HG02759 (cell line): Measurements from ENCODE around the gene PLIN3.
"Not testable (repeated sequence)": the region's sequence is repeated elsewhere in the genome, so short reads cannot be mapped to it uniquely, and the experiment has no call there.

ENCODE experiments used
- ATAC-seq: cut with Tn5 transposase; IDR thresholded peaks from one replicate; pipeline ENCODE4 v1.9.1; 2021; ENCODE audit warnings: mild to moderate bottlenecking, moderate library complexity; ENCODE audit not compliant: unreplicated experiment

PLIN3 gene

GRCh38 chr19:4814625-4815425 lies 52.6 kb downstream of the PLIN3 start:
- no peak for ATAC-seq

GRCh38 chr19:4811328-4812131 lies 55.9 kb downstream of the PLIN3 start:
- no peak for ATAC-seq

DNA sequence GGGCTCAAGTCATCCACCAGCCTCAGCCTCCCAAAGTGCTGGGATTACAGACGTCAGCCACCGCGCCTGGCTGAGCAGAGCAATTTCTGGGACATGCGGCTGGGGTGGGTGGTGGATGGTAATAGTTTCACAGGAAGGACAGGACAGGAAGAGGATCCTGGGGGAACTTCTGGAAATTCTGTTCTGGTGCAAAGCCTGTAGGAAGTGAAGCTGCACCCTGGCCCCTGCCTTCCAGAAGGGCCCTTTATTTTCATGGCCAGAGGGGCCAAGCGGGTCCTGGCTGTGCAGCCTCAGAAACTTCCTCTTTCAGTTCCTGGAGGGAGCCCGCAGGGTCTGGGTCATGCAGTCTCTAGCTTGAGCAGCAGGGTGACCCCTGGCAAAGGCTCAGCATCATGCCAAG lies 60.3 kb downstream of the PLIN3 start:
- ATAC-seq = no peak

DNA sequence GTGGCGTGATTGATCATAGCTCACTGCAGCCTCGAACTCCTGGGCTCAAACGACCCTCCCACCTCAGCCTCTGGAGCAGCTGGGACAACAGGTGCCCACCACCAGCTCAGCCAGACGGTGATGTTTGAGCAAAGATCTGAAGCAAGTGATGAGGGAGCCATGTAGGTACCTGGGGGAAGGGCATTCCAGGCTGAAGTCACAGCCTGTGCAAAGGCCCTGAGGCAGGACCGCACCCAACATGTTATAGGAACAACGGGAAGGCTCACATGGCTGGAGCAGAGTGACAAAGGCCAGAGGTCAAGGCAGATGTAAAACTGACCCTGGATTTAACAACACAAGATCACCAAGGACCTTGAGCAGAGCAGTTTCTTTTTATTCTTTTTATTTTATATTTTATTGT lies 61.1 kb downstream of the PLIN3 start:
- no peak for ATAC-seq

DNA sequence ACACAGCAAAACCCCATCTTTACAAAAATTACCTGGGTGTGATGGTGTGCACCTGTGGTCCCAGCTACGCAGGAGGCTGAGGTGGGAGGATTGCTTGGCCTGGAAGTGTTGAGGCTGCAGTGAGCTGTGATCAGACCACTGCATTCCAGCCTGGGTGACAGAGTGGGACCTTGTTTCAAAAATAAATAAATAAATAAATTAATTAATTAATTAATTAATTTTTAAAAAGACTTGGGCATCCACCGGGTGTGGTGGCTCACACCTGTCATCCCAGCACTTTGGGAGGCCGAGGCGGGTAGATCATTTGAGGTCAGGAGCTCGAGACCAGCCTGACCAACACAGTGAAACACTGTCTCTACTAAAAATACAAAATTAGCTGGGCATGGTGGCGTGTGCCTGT lies 62.3 kb downstream of the PLIN3 start:
- not testable (repeated sequence) for ATAC-seq

GRCh38 chr19:4803736-4804695 lies 63.5 kb downstream of the PLIN3 start:
- no peak for ATAC-seq

DNA sequence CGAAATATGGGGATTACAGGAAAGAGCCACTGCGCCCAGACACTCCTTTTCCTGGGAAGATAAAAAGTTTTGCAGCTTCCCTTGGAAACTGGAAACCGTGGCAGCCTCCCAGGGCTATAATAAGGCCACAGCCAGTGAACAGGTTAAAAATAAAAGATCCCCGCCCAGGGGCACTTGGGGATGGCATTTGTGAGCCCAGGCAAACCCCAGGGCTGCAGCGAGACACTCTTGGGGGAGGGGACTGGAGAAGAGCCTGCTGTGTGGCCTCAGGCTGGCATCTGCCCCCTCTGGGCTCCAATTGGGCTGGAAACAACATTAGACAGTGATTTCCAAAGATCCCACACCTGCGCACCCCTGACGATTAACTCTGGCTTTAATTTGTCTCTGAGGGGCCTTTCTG lies 64.8 kb downstream of the PLIN3 start:
- ATAC-seq = no peak

- no peak for ATAC-seq
These were observed 66.3 kb downstream of the PLIN3 start for GRCh38 chr19:4801085-4801619.

DNA sequence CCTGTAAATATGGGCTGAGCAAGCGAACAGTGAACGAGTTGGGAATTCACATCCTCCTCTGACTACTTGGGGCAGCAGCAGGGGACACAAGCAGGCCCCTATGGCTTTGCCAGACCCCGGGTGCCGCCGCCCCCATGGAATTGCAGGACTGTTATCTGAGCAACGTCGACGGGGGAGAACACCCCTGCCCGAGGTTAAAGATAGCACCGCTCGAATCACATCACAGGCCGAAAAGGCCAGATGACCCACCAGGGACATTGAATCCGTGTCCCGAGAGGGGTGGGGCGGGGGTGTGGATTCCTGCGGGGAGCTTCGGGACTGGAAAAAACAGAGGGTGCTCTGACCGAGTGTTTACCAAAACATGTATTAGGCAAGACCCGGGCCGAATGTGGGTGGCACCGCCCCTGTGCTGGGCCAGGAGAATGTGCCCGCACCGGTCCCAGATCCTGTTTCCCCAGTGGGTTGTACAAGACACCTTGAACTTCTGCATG lies 66.8 kb downstream of the PLIN3 start:
- no peak for ATAC-seq

DNA sequence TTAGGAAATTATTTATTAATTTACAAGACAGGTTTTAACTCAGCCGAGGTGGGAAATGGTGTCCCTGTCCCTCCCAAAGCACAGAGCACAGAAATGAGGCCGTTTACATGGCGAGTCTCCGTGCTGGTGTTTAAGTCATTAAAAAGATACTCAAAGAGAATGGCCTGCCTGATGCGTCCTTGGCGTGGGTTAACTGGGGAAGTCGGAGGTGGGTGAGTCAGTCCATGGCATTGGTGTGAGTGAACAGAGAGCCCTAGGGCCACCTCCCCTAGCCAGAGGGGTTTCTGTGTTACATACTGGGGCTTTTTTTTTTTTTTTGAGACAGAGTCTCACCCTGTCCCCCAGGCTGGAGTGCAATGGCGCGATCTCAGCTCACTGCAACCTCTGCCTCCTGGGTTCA lies 72.1 kb downstream of the PLIN3 start:
- ATAC-seq = no peak

GRCh38 chr19:4794971-4795370 lies 72.5 kb downstream of the PLIN3 start:
- no peak for ATAC-seq

DNA sequence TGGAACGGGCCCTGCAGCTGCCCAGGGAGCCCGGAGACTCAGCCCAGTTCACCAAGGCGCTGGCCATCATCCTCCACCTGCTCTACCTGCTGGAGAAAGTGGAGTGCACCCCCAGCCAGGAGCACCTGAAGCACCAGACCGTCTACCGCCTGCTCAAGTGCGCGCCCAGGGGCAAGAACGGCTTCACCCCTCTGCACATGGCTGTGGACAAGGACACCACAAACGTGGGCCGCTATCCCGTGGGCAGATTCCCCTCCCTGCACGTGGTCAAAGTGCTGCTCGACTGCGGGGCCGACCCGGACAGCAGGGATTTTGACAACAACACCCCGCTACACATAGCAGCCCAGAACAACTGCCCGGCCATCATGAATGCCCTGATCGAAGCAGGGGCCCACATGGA lies 74.2 kb downstream of the PLIN3 start:
- not testable (repeated sequence) for ATAC-seq

GRCh38 chr19:4792866-4793195 lies 74.6 kb downstream of the PLIN3 start:
- not testable (repeated sequence) for ATAC-seq

GRCh38 chr19:4792019-4792865 lies 75.2 kb downstream of the PLIN3 start:
- not testable (repeated sequence) for ATAC-seq

DNA sequence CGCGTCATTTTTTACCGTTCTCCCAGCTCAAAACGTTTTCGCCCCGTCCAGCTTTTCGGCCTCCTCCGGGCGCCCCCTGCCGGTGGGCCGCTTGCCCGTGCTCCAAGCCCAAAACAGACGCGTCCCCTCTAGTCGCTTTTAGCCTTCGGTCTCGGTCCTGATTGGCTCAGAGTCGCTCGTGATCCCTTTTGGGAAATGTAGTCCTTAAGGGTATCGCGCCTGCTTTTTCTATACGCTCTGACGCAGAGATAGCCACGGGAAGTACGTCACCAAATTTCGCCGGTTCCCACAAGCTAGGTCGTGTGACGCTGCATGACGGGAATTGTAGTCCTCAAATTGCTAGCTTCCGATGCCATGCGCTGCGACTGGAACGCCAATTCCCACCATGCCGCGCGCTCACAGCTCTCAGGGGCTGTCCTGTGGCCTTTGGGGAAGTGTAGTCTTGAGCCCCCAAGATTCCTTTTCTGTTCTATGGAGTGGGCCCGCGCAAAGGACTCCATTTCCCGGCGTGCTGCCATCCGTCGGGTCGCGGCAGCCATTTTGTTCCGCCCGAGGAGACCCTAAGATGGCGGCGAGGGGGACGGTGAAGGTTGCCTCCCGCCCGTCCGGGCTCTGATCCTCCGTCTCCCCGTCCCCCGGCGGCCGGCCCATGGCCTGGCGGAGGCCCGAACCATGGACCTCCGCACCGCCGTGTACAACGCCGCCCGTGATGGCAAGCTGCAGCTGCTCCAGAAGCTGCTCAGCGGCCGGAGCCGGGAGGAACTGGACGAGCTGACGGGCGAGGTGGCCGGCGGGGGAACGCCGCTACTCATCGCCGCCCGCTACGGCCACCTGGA lies 76.1 kb downstream of the PLIN3 start, which contains the start of gene FEM1A:
Gene FEM1A, plus strand, starts transcription at position 552 of the 836 bp plus-strand sequence. Its CDS starts 121 bp downstream, at position 673.
- ATAC-seq = peak; percentile 90
